Calu3 (cell line): Measurements from ENCODE around the gene EYS. TPM values are rescaled to one million over a fixed set of nuclear protein-coding genes. Genes with fewer than 3 reads are reported as not detected.

Experiments used
- BruUV-seq: library from RNA; stranded (reverse); fragments of 400-500 nt; replicated peaks from 2 replicates; lab custom pipeline; 2021; lab: Mats Ljungman, UMichigan
- CTCF ChIA-PET: fragments of 300-600 bp; sonication (Branson Sonifier 250); formaldehyde crosslinking; loops from one replicate; lab custom pipeline; 2022; ENCODE audit warnings: antibody characterized with exemption; lab: Charles Lee
- DNase-seq: peaks from one replicate; pipeline ENCODE4 v3.0.0; 2022
- H3K27ac Mint-ChIP-seq: one replicate; pipeline ENCODE4 v1.8.0; 2022; ENCODE audit warnings: mixed read lengths; ENCODE audit not compliant: unreplicated experiment
- H3K27me3 Mint-ChIP-seq: one replicate; pipeline ENCODE4 v1.8.0; 2022; ENCODE audit warnings: mixed read lengths; ENCODE audit not compliant: unreplicated experiment
- H3K36me3 Mint-ChIP-seq: one replicate; pipeline ENCODE4 v1.8.0; 2022; ENCODE audit warnings: mild to moderate bottlenecking, moderate library complexity, mixed read lengths; ENCODE audit not compliant: insufficient read depth, unreplicated experiment
- H3K4me1 Mint-ChIP-seq: one replicate; pipeline ENCODE4 v1.8.0; 2022; ENCODE audit warnings: mild to moderate bottlenecking, low read depth, mixed read lengths; ENCODE audit not compliant: unreplicated experiment
- H3K4me3 Mint-ChIP-seq: one replicate; pipeline ENCODE4 v1.8.0; 2022; ENCODE audit warnings: mild to moderate bottlenecking, low read depth, moderate library complexity, mixed read lengths; ENCODE audit not compliant: unreplicated experiment
- H3K9me3 Mint-ChIP-seq: one replicate; pipeline ENCODE4 v1.8.0; 2022; ENCODE audit warnings: low read depth, mixed read lengths; ENCODE audit not compliant: unreplicated experiment
- CTCF ChIP-seq: fragments of 200-600 bp; IDR thresholded peaks from one replicate; pipeline ENCODE4 v1.8.0; 2022; ENCODE audit warnings: antibody characterized with exemption; ENCODE audit not compliant: unreplicated experiment
- intact Hi-C: fragments of 100-400 bp; cut with micrococcal nuclease; formaldehyde crosslinking; loops from one replicate; pipeline ENCODE4 v1.10.0; 2022; ENCODE audit not compliant: unreplicated experiment
- total RNA-seq: library from RNA; stranded (reverse); gene quantifications from 2 replicates; pipeline ENCODE4 v1.2.3, GENCODE V29; 2022

EYS gene
- total RNA-seq, 1 experiment from 2014 or later: not detected

- Mint-ChIP-seq H3K27me3 (no peaks in the 10 kb centered on the region), H3K4me3 (no peak overlapping the region), H3K9me3 (peaks cover 17% of the 10 kb centered on the region), H3K27ac (no peak overlapping the region), H3K36me3 (no peaks in the 10 kb centered on the region), H3K4me1 (no peaks in the 10 kb centered on the region)
- no peak for TF ChIP-seq CTCF
- BruUV-seq: no TSS peak
- DNase-seq: no peak
- CTCF ChIA-PET: no interaction called here
- intact Hi-C loops: no loop called here
These were observed 859.6 kb downstream of the EYS start for GRCh38 chr6:64847396-64847795.

GRCh38 chr6:64838726-64839125 lies 868.3 kb downstream of the EYS start:
- peaks cover 2% of the 10 kb centered on the region for H3K9me3 Mint-ChIP-seq
- H3K27ac Mint-ChIP-seq: no peak overlapping the region
- BruUV-seq: no TSS peak
- CTCF ChIA-PET: no interaction called here
- no peaks in the 10 kb centered on the region for H3K27me3 Mint-ChIP-seq
- intact Hi-C loops: no loop called here
- no peak for DNase-seq
- no peak overlapping the region for H3K4me3 Mint-ChIP-seq
- no peaks in the 10 kb centered on the region for H3K4me1 Mint-ChIP-seq
- no peak for TF ChIP-seq CTCF
- H3K36me3 Mint-ChIP-seq: no peaks in the 10 kb centered on the region

- Mint-ChIP-seq H3K4me1 (no peaks in the 10 kb centered on the region), H3K36me3 (no peaks in the 10 kb centered on the region), H3K27ac (no peak overlapping the region), H3K4me3 (no peak overlapping the region), H3K27me3 (no peaks in the 10 kb centered on the region), H3K9me3 (peaks cover 5% of the 10 kb centered on the region)
- CTCF ChIA-PET: no interaction called here
- BruUV-seq: no TSS peak
- intact Hi-C loops: no loop called here
- DNase-seq: no peak
- TF ChIP-seq CTCF: no peak
These were observed 875.3 kb downstream of the EYS start for GRCh38 chr6:64831680-64832079.

GRCh38 chr6:64817525-64817924 lies 889.5 kb downstream of the EYS start:
- BruUV-seq: no TSS peak
- no peaks in the 10 kb centered on the region for H3K27me3 Mint-ChIP-seq
- H3K4me1 Mint-ChIP-seq: no peaks in the 10 kb centered on the region
- no peaks in the 10 kb centered on the region for H3K36me3 Mint-ChIP-seq
- H3K9me3 Mint-ChIP-seq: peaks cover 11% of the 10 kb centered on the region
- no peak for TF ChIP-seq CTCF
- no peak overlapping the region for H3K27ac Mint-ChIP-seq
- H3K4me3 Mint-ChIP-seq: no peak overlapping the region
- CTCF ChIA-PET: no interaction called here
- DNase-seq: no peak
- intact Hi-C loops: no loop called here

GRCh38 chr6:64815718-64816117 lies 891.3 kb downstream of the EYS start:
- Mint-ChIP-seq H3K9me3 (peaks cover 11% of the 10 kb centered on the region), H3K27ac (no peak overlapping the region), H3K4me1 (no peaks in the 10 kb centered on the region), H3K4me3 (no peak overlapping the region), H3K36me3 (no peaks in the 10 kb centered on the region), H3K27me3 (no peaks in the 10 kb centered on the region)
- TF ChIP-seq CTCF: no peak
- BruUV-seq: no TSS peak
- intact Hi-C loops: no loop called here
- no peak for DNase-seq
- CTCF ChIA-PET: no interaction called here
